ENCODE results near the gene MAP2K6. TPM values are rescaled to one million over a fixed set of nuclear protein-coding genes. Genes with fewer than 3 reads are reported as not detected.

The MAP2K6 gene
- total RNA-seq, 1 experiment from 2014 or later, result 17.7 TPM

DNA sequence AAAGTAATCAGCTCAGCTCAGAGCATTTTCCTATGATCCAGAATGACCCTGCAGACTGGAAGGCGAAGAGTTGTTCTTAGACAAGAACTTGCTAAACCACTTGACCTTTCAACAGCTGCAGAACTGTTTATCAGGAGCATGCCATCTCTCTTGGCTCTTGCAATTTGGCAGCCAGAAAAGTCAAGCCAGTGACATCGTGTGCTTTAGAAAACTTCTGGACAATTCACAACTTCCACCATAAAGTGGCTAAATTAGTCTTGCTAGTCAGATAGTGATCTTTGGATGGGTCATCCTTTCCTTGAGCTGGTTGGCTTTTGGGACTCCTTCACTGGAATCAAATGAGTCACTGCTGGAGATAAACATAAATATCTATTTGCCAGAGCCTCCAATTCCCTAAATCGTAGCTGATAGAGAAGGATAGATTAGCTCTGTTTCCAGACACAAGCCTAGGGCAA lies 146.5 kb downstream of the MAP2K6 start:
- no peak overlapping the region for H2BK20ac ChIP-seq (ENCODE audit: low read depth, low read length, poor library complexity, severe bottlenecking)
- no peak overlapping the region for H3K4ac ChIP-seq (ENCODE audit: low read depth, low read length)
- no peaks in the 10 kb centered on the region for H3K79me1 ChIP-seq (ENCODE audit: insufficient read depth, low read depth, low read length, poor library complexity, severe bottlenecking)
- no peaks in the 10 kb centered on the region for H3K9me3 ChIP-seq (ENCODE audit: control insufficient read depth, low read depth, low read length)
- WGBS (ENCODE audit: extremely low coverage, insufficient read length, low lambda C conversion rate), result no CpG with 5 or more reads among the region's 3 CpGs
- H4K8ac ChIP-seq (replicated peaks; ENCODE audit: insufficient read length, low read depth, low read length), result no peak overlapping the region
- no peak overlapping the region for H3K4me3 Mint-ChIP-seq
- H3K27me3 ChIP-seq (ENCODE audit: insufficient read depth, low read length), result no peaks in the 10 kb centered on the region
- no peak for DNase-seq
- H3K56ac ChIP-seq (ENCODE audit: insufficient read length, low read depth, low read length), result no peak overlapping the region
- H2AFZ ChIP-seq (ENCODE audit: low read length), result no peak overlapping the region
- no peak overlapping the region for H4K91ac ChIP-seq (ENCODE audit: insufficient read length, low read depth, low read length)
- no peak overlapping the region for H3K4me2 ChIP-seq (ENCODE audit: insufficient read depth, insufficient read length, low read length)
- no peak overlapping the region for H3K23ac ChIP-seq (ENCODE audit: insufficient read length, low read depth, low read length)
- H2BK12ac ChIP-seq (ENCODE audit: insufficient read length, low read depth, low read length), result no peak overlapping the region
- H3K79me2 ChIP-seq (ENCODE audit: insufficient read depth, low read length), result no peaks in the 10 kb centered on the region
- H4K5ac ChIP-seq (ENCODE audit: insufficient read length, low read depth, low read length), result no peak overlapping the region
- H3T11ph ChIP-seq (ENCODE audit: low read length), result no peak overlapping the region
- H3K27ac Mint-ChIP-seq, result no peak overlapping the region
- no peaks in the 10 kb centered on the region for H3K4me1 Mint-ChIP-seq
- H3K27me3 Mint-ChIP-seq (ENCODE audit: low read depth), result no peaks in the 10 kb centered on the region
- H2BK15ac ChIP-seq (ENCODE audit: low read depth, low read length), result no peak overlapping the region
- H3K27ac ChIP-seq (ENCODE audit: insufficient read length, low read depth, low read length), result no peak overlapping the region
- H3K14ac ChIP-seq (ENCODE audit: insufficient read depth, low read length), result no peak overlapping the region
- H3K36me3 Mint-ChIP-seq (ENCODE audit: insufficient read depth in 1 of 3, low read depth in 3 of 3), result no peaks in the 10 kb centered on the region
- no peaks in the 10 kb centered on the region; a peak in 1 of 5 replicates for H3K9me3 Mint-ChIP-seq
- no peak overlapping the region for H3K18ac ChIP-seq (ENCODE audit: insufficient read length, low read depth, low read length)
- H2BK5ac ChIP-seq (ENCODE audit: insufficient read length, low read length), result no peak overlapping the region
- H3K9ac ChIP-seq (ENCODE audit: extremely low read depth, insufficient read length, low read length), result no peak overlapping the region
- TF ChIP-seq, protein P1, sequence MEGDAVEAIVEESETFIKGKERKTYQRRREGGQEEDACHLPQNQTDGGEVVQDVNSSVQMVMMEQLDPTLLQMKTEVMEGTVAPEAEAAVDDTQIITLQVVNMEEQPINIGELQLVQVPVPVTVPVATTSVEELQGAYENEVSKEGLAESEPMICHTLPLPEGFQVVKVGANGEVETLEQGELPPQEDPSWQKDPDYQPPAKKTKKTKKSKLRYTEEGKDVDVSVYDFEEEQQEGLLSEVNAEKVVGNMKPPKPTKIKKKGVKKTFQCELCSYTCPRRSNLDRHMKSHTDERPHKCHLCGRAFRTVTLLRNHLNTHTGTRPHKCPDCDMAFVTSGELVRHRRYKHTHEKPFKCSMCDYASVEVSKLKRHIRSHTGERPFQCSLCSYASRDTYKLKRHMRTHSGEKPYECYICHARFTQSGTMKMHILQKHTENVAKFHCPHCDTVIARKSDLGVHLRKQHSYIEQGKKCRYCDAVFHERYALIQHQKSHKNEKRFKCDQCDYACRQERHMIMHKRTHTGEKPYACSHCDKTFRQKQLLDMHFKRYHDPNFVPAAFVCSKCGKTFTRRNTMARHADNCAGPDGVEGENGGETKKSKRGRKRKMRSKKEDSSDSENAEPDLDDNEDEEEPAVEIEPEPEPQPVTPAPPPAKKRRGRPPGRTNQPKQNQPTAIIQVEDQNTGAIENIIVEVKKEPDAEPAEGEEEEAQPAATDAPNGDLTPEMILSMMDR (conservative IDR thresholded peaks at IDR 0.05), result no peak
- H2BK120ac ChIP-seq (ENCODE audit: low read depth, low read length, poor library complexity, severe bottlenecking), result no peak overlapping the region
- H4K20me1 ChIP-seq (ENCODE audit: control insufficient read depth, insufficient read depth, insufficient read length), result no peaks in the 10 kb centered on the region
- no peaks in the 10 kb centered on the region for H3K4me1 ChIP-seq (ENCODE audit: insufficient read depth, low read length)
- no peaks in the 10 kb centered on the region for H3K23me2 ChIP-seq (ENCODE audit: insufficient read length, low read depth, low read length, poor library complexity, severe bottlenecking)
- no peak overlapping the region for H2AK5ac ChIP-seq (ENCODE audit: insufficient read length, low read length)
